Astrocyte of the hippocampus (primary cell): Measurements from ENCODE around the gene BICDL1.
"Not testable (repeated sequence)": the region's sequence is repeated elsewhere in the genome, so short reads cannot be mapped to it uniquely, and the experiment has no call there.

Experiments
- DNase-seq: peaks from one replicate; pipeline ENCODE4 v3.0.0; 2011; ENCODE audit warnings: low read depth, low spot score

BICDL1 gene, protein sequence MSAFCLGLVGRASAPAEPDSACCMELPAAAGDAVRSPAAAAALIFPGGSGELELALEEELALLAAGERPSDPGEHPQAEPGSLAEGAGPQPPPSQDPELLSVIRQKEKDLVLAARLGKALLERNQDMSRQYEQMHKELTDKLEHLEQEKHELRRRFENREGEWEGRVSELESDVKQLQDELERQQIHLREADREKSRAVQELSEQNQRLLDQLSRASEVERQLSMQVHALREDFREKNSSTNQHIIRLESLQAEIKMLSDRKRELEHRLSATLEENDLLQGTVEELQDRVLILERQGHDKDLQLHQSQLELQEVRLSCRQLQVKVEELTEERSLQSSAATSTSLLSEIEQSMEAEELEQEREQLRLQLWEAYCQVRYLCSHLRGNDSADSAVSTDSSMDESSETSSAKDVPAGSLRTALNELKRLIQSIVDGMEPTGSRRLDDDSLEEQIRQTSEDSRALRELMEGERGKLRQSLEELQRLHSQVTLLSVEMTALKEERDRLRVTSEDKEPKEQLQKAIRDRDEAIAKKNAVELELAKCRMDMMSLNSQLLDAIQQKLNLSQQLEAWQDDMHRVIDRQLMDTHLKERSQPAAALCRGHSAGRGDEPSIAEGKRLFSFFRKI

GRCh38 chr12:119988472-119989360 is at the start of gene BICDL1:
BICDL1 (plus strand) TSS chr12:119989236; CDS start chr12:119989869, 633 bp downstream.
- peak; percentile 75 for DNase-seq

DNA sequence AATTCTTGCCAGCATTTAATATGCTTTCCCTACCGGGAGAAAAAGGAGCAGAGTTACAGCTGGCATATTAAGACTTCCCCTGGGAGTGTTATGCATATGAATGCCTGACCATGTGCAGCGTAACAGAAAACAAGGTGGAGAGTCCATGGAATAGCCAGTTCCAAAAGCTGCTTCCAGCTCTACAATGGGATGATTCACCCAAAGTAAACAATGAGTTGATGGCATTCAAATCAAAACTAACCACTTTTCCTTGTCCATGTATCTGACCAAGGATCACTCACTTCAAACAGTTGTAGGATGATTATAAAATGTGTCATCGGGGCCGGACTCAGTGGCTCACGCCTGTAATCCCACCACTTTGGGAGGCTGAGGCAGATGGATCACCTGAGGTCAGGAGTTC is 48.1 kb upstream of the BICDL1 start:
- DNase-seq = peak; percentile 73

DNA sequence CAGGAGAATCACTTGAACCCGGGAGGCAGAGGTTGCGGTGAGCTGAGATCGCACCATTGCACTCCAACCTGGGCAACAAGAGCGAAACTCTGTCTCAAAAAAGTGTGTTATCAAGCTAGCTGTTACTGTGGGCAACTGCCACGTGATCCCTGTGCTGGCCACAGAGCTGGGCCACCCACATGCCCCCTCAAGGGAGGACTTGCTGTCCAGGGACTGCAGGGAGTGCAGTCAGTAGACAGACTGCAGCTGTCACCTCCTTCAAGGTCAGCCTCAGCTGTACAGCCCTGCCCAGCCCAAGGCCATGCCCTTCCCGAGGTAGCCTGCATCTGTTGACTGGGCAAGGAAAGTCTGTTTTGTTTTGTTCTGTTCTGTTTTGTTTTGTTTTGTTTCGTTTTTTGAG is 46.6 kb upstream of the BICDL1 start:
- no peak for DNase-seq

GRCh38 chr12:119946213-119946612 is 42.8 kb upstream of the BICDL1 start:
- no peak for DNase-seq

GRCh38 chr12:119949145-119949544 is 39.9 kb upstream of the BICDL1 start:
- DNase-seq = no peak

DNA sequence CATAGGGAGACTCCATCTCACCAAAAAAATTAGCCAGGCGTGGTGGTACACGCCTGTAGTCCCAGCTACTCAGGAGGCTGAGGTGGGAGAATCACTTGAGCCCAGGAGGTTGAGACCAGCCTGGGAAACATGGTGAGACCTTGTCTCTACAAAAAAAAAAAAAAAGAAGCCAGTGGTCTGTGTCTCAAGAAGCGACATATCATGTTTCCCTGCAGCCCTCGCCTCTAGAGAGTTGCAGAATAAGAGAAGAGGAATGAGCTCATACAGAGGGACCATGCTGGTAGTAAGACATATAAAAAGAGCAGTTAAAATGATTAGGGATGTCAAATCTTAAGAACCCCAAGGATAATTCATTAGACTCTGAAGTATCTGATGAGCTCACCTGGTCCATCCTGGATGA is 39.4 kb upstream of the BICDL1 start:
- no peak for DNase-seq

DNA sequence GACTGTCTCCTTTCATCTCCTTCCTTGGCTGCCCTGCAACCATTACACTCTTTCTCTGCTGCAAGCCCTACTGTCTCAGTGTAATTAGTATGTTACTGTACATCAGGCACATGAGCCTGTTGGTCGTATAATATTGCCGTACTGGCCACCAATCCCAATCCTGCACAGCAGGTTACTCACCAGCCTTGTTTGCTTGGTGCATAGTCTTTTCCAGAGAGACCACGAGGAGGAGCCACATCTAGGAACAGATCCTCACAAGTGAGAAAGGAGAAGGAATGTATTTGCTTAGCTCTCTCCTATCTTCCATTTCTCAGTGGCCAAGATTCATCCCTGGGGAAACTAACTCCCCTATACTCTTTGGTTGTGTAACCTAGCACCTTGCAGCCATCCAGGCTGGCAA is 33.0 kb upstream of the BICDL1 start:
- DNase-seq = no peak

DNA sequence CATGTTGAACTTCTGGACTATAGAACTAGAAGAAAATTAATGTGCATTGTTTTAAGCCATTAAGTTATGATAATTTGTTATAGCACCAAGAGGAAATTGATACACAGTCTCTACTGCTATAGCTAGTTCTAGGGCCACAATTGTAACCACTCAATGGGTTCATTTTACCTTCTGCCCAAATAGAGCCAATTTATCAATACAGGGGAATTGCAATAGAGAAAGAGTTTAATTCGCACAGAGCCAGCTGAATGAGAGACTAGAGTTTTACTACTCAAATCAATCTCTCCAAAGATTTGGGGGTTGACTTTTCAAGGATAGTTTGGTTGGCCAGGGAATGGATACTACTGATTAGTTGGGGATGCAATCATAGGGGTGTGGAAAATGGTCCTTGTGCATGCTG is 31.9 kb upstream of the BICDL1 start:
- no peak for DNase-seq

GRCh38 chr12:119959435-119959834 is 29.6 kb upstream of the BICDL1 start:
- DNase-seq = no peak

- no peak for DNase-seq
Measured at GRCh38 chr12:119964123-119964522, 24.9 kb upstream of the BICDL1 start.

DNA sequence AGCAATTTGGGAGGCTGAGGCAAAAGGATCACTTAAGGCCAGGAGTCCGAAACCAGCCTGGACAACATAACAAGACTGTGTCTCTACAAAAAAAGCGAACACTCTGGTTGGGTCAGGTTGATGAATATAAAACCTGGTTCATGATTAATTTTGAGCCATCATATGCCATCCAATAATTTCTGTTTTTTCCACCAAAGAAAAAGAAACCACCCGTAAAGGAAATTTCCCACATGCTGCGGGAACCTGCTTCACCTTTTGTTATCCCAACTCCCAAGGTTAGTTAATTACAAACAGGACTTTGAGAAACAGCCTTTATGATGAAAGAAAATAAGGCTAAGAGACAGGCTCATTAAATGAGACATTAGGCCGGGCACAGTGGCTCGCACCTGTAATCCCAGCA is 24.1 kb upstream of the BICDL1 start:
- DNase-seq = no peak

DNA sequence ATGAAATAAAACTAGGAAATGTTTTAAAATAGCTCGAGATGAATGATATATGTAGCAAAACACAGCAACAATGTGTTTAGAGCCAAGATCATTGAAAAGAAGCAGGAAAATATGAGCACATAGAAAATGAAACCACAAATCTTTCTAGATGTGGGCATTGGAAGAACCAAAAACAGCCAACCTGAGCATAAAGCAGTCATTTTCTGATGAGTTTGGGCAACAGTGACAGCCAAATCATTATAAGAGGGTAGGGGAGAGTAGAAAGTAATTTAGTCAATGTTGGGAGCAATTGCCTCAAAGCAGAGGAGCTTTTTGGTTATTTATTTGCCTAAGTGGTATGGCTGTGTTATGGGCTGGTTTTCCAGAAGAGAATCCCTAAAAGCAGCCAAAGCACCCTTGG is 8.8 kb upstream of the BICDL1 start:
- no peak for DNase-seq

- not testable (repeated sequence) for DNase-seq
Measured at GRCh38 chr12:119980702-119981101, 8.3 kb upstream of the BICDL1 start.

- no peak for DNase-seq
Measured at GRCh38 chr12:119989361-119989730, 310 bp downstream of the BICDL1 start.

- peak; percentile 94 for DNase-seq
Measured at GRCh38 chr12:119989731-119990381, 820 bp downstream of the BICDL1 start.

- DNase-seq = no peak
Measured at GRCh38 chr12:119990382-119990874, 1.4 kb downstream of the BICDL1 start.

- no peak for DNase-seq
Measured at GRCh38 chr12:119992129-119992705, 3.2 kb downstream of the BICDL1 start.

GRCh38 chr12:119994892-119995658 is 6.0 kb downstream of the BICDL1 start:
- DNase-seq = no peak

DNA sequence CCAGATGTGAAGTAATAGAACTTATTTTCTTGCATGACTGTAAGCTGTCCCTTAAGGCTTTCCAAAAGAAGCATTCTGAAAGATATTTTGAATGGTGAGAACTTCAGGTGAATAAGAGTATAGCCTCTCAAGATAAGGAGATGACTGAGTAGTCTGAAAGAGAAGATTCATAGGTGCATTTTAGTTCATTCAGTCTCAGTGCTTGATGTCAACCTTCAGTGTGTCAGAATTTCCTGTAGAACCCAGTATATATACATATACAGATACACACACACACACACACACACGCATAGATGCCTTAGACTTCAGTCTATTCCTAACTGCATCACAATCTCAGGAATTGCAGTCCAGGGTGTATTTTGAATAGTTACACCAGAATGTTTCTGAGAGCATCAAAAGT is 7.4 kb downstream of the BICDL1 start:
- no peak for DNase-seq

DNA sequence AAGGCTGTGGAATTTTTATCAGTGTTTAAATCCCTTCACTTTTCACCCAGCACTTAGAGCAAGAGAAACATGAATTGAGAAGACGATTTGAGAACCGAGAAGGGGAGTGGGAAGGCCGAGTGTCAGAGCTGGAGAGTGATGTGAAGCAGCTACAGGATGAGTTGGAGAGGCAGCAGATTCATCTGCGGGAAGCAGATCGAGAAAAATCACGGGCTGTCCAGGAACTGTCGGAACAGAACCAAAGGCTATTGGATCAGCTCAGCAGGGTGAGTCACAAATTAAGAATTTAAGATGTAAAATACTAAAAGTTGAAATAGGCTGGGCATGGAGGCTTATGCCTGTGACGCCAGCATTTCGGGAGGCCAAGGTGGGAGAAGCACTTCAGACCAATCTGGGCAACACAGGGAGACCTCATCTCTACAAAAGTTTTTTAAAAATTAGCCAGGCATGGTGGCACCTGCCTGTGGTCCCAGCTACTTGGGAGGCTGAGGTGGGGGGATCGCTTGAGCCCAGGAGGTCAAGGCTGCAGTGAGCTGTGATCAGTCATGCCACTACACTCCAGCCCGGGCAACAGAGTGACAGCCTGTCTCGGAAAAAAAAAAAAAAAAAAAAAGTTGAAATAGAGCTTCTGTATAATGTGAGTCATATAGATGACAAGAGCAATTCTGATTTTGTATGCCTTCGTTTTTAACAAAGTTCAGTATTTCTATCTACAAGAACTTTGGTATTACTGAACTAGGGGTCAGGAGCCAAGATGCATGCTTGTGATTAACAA is 9.6 kb downstream of the BICDL1 start:
- DNase-seq = no peak
